ENCODE data around the gene KCNMA1. TPM values are rescaled to one million over a fixed set of nuclear protein-coding genes. Genes with fewer than 3 reads are reported as not detected.

The KCNMA1 gene
- total and polyA plus RNA-seq, 10 of the 15 experiments (the other 5 are each of a cell fraction or from before 2014, with no cell fraction given): 8.5 to 77.0 (median 21.3) TPM

DNA sequence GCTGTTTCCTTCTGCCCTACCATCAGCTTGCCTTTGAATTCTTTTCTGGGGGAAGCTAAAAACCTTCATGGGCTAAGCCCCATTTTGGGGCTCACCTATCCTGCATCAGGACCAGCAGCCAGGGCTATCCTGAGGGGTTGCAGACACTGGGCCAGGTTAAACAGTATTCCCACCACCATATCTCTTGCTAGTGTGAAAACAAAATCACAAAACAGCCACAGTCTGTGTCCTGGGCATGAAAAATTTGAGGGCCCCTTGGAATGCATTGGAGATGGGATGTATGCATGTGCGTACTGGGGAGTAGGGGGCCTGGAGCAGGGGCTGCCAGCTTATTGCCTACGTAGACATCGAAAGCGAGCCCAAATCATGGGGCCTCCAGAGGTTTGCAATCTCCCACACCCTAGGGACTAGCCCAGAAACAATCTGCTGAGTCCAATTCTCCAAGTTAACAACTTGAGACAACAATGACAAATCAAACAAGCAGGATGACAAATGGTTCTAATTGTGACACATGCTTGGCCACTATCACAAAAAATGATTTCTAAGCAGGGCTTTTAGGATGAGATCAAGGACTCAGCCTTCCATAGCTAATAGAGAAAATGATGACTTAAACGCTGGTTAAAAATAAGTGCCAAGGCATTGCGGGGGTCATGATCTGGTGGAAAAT is 557.1 kb downstream of the KCNMA1 start:
- POLR2A ChIA-PET: interaction anchor here (0.6 kb wide), 1 partner anchor 564 kb away, joined by 3 read pairs; no protein-coding TSS in a partner anchor
- RAD21 ChIA-PET (ENCODE audit: unreplicated experiment): no interaction called here
- Histone ChIP-seq H3K4me1 (ENCODE audit: control insufficient read depth, insufficient read depth, low read length) (no peaks in the 10 kb centered on the region), H3K79me2 (ENCODE audit: control insufficient read depth, insufficient read depth, low read length) (no peaks in the 10 kb centered on the region), H3K4me2 (ENCODE audit: control insufficient read depth, insufficient read depth) (no peak overlapping the region), H3K36me3 (ENCODE audit: control insufficient read depth in 2 of 2, insufficient read depth in 2 of 2, low read length in 1 of 2) (no peaks in the 10 kb centered on the region), H3K27me3 (replicated peaks in 1 of 2; ENCODE audit: control insufficient read depth in 2 of 2, insufficient read depth in 2 of 2, low read length in 1 of 2) (no peaks in the 10 kb centered on the region), H3K27ac (ENCODE audit: control insufficient read depth, insufficient read depth) (no peak overlapping the region), H3K9me3 (replicated peaks; ENCODE audit: control insufficient read depth, insufficient read depth, low read length) (no peaks in the 10 kb centered on the region), H4K20me1 (ENCODE audit: control insufficient read depth, insufficient read depth) (no peaks in the 10 kb centered on the region), H3K9ac (ENCODE audit: control insufficient read depth, insufficient read depth, low read length) (no peak overlapping the region), H3K4me3 (no peak overlapping the region), H2AFZ (ENCODE audit: control insufficient read depth, low read depth, low read length) (no peak overlapping the region)
- DNase-seq (ENCODE audit: low read depth, low spot score): no peak
- SMC1A ChIA-PET (ENCODE audit: uncharacterized antibody, unreplicated experiment): interaction anchor here (0.6 to 1.6 kb wide), 3 partner anchors 9 to 654 kb away, joined by 3 read pairs; no protein-coding TSS in a partner anchor
- TF ChIP-seq MXI1 (IDR thresholded peaks at IDR 0.05; ENCODE audit: low read depth, low read length): no peak
- TF ChIP-seq CREB1 (IDR thresholded peaks at IDR 0.05; ENCODE audit: low read depth): no peak
- TF ChIP-seq, protein P1, sequence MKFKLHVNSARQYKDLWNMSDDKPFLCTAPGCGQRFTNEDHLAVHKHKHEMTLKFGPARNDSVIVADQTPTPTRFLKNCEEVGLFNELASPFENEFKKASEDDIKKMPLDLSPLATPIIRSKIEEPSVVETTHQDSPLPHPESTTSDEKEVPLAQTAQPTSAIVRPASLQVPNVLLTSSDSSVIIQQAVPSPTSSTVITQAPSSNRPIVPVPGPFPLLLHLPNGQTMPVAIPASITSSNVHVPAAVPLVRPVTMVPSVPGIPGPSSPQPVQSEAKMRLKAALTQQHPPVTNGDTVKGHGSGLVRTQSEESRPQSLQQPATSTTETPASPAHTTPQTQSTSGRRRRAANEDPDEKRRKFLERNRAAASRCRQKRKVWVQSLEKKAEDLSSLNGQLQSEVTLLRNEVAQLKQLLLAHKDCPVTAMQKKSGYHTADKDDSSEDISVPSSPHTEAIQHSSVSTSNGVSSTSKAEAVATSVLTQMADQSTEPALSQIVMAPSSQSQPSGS (IDR thresholded peaks at IDR 0.05; ENCODE audit: low read length): no peak
- no peak for TF ChIP-seq IRF3 (IDR thresholded peaks at IDR 0.05)
- no peak for TF ChIP-seq EED (IDR thresholded peaks at IDR 0.05; ENCODE audit: low read depth)
- no peak for TF ChIP-seq IRF4 (IDR thresholded peaks at IDR 0.05; ENCODE audit: low read depth, low read length)
- TF ChIP-seq CBX3 (IDR thresholded peaks at IDR 0.05; ENCODE audit: borderline replicate concordance, low read depth): no peak
- TF ChIP-seq NRF1 (conservative IDR thresholded peaks at IDR 0.05; ENCODE audit: low read depth, low read length): no peak
- TF ChIP-seq JUND (IDR thresholded peaks at IDR 0.05; ENCODE audit: low read depth, low read length): no peak
- TF ChIP-seq YBX1 (IDR thresholded peaks at IDR 0.05): no peak
- TF ChIP-seq ZBED1 (IDR thresholded peaks at IDR 0.05; ENCODE audit: borderline replicate concordance): no peak
- TF ChIP-seq, protein P2, sequence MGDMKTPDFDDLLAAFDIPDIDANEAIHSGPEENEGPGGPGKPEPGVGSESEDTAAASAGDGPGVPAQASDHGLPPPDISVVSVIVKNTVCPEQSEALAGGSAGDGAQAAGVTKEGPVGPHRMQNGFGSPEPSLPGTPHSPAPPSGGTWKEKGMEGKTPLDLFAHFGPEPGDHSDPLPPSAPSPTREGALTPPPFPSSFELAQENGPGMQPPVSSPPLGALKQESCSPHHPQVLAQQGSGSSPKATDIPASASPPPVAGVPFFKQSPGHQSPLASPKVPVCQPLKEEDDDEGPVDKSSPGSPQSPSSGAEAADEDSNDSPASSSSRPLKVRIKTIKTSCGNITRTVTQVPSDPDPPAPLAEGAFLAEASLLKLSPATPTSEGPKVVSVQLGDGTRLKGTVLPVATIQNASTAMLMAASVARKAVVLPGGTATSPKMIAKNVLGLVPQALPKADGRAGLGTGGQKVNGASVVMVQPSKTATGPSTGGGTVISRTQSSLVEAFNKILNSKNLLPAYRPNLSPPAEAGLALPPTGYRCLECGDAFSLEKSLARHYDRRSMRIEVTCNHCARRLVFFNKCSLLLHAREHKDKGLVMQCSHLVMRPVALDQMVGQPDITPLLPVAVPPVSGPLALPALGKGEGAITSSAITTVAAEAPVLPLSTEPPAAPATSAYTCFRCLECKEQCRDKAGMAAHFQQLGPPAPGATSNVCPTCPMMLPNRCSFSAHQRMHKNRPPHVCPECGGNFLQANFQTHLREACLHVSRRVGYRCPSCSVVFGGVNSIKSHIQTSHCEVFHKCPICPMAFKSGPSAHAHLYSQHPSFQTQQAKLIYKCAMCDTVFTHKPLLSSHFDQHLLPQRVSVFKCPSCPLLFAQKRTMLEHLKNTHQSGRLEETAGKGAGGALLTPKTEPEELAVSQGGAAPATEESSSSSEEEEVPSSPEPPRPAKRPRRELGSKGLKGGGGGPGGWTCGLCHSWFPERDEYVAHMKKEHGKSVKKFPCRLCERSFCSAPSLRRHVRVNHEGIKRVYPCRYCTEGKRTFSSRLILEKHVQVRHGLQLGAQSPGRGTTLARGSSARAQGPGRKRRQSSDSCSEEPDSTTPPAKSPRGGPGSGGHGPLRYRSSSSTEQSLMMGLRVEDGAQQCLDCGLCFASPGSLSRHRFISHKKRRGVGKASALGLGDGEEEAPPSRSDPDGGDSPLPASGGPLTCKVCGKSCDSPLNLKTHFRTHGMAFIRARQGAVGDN (IDR thresholded peaks at IDR 0.05): no peak
- TF ChIP-seq, protein P3, sequence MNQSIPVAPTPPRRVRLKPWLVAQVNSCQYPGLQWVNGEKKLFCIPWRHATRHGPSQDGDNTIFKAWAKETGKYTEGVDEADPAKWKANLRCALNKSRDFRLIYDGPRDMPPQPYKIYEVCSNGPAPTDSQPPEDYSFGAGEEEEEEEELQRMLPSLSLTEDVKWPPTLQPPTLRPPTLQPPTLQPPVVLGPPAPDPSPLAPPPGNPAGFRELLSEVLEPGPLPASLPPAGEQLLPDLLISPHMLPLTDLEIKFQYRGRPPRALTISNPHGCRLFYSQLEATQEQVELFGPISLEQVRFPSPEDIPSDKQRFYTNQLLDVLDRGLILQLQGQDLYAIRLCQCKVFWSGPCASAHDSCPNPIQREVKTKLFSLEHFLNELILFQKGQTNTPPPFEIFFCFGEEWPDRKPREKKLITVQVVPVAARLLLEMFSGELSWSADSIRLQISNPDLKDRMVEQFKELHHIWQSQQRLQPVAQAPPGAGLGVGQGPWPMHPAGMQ (IDR thresholded peaks at IDR 0.05; ENCODE audit: borderline replicate concordance): no peak
- no peak for TF ChIP-seq MYB (IDR thresholded peaks at IDR 0.05; ENCODE audit: borderline replicate concordance, low read depth, low read length)
- no TSS peak for BruUV-seq (replicated peaks)
- in situ Hi-C loops (cut with MboI) (no loop called here), intact Hi-C loops (cut with micrococcal nuclease; ENCODE audit: unreplicated experiment) (no loop called here)
- CTCF ChIA-PET: no interaction called here
- no peak for ATAC-seq
- WGBS (ENCODE audit: insufficient coverage, insufficient replicate concordance, low lambda C conversion rate, missing lambda C conversion rate): 52% methylated on average over 6 of the region's 6 CpGs
- FAIRE-seq: no peak
